ENCODE results near the gene LRIT1. TPM values are rescaled to one million over a fixed set of nuclear protein-coding genes. Genes with fewer than 3 reads are reported as not detected.

Gene LRIT1
- total and polyA plus RNA-seq, 2 of the 8 experiments (the other 6 are each of a cell fraction or from before 2014, with no cell fraction given), result 0.03 TPM; not detected in 1

DNA sequence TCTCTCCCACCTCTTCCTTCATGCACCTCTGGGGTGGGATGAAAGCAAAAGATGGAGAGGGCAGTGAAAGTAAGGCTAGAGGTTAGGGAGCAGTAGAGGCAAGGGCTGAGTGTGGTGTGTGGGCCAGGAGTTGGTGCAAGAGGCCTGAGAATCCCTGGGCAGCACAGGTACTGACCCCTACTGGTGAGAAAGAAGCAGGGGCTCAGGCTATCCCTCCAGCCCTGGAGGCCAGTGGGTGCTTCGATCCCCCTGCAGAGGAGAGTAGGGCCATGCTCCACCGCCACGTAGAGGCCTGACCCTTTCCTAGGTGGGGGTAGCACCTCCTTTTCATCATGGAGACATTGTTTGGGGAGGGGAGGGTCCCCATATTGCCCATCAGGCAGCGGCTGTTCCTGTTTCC is 37.2 kb downstream of the LRIT1 start:
- H2BK15ac ChIP-seq (ENCODE audit: low read length), result no peak overlapping the region
- H2BK5ac ChIP-seq (ENCODE audit: low read depth, low read length), result no peak overlapping the region
- FAIRE-seq (no peak), DNase-seq (ENCODE audit: low read depth in 1 of 2, low spot score in 2 of 2) (no peak)
- H4K8ac ChIP-seq (ENCODE audit: extremely low read depth, insufficient read depth, low read length), result no peak overlapping the region; the same call in 1 of the 2 replicates
- no peak overlapping the region for H3K23ac ChIP-seq (ENCODE audit: insufficient read length)
- no peak overlapping the region for H3K14ac ChIP-seq (ENCODE audit: insufficient read length)
- no peak overlapping the region for H2AK5ac ChIP-seq (ENCODE audit: low read depth, low read length)
- H3K36me3 ChIP-seq (ENCODE audit: control insufficient read depth in 2 of 4, insufficient read depth in 4 of 4, low read length in 3 of 4), result no peaks in the 10 kb centered on the region
- ChIA-PET CTCF (ENCODE audit: partially characterized antibody) (interaction anchor here (1.1 to 10.8 kb wide), 26 partner anchors 10 to 512 kb away, joined by 3 to 248 read pairs (median 6); partner anchors contain the start of genes CDHR1 and GHITM), POLR2A (ENCODE audit: partially characterized antibody) (no interaction called here)
- no peak overlapping the region for H3K27ac ChIP-seq (ENCODE audit: low read depth, low read length)
- peaks cover 0 to 4% of the 10 kb centered on the region in 2 experiments for H4K20me1 ChIP-seq (replicated peaks in 1 of 2; ENCODE audit: control insufficient read depth in 1 of 2, insufficient read depth in 2 of 2, low read length in 2 of 2)
- no peak overlapping the region for H3K4me2 ChIP-seq (ENCODE audit: insufficient read depth in 1 of 2, low read depth in 2 of 2, low read length in 2 of 2)
- no peaks in the 10 kb centered on the region for H3K79me2 ChIP-seq (ENCODE audit: control insufficient read depth in 1 of 2, insufficient read depth in 2 of 2, low read length in 2 of 2)
- WGBS, 2 experiments (ENCODE audit: extremely low coverage in 1 of 2, insufficient coverage in 1 of 2, insufficient read length in 1 of 2, insufficient replicate concordance in 2 of 2, low coverage in 1 of 2, low lambda C conversion rate in 2 of 2, missing lambda C conversion rate in 1 of 2), result 89% methylated on average over 1 of the region's 4 CpGs; no CpG with 5 or more reads in 1 of the 2 experiments
- TF ChIP-seq RAD21 (IDR thresholded peaks at IDR 0.05 in 1 of 2, conservative IDR thresholded peaks at IDR 0.05 in 1 of 2; ENCODE audit: low read depth in 2 of 2, low read length in 2 of 2) (peak; percentile 64 to 76; a peak in 3 of 4 replicates), CBX8 (IDR thresholded peaks at IDR 0.05; ENCODE audit: borderline replicate concordance, low read depth, low read length) (no peak), CHD1 (IDR thresholded peaks at IDR 0.05; ENCODE audit: low read depth, low read length) (no peak), CTBP2 (IDR thresholded peaks at IDR 0.05; ENCODE audit: borderline replicate concordance, insufficient read depth, insufficient read length, low read length) (no peak)
- TF ChIP-seq, protein P1, sequence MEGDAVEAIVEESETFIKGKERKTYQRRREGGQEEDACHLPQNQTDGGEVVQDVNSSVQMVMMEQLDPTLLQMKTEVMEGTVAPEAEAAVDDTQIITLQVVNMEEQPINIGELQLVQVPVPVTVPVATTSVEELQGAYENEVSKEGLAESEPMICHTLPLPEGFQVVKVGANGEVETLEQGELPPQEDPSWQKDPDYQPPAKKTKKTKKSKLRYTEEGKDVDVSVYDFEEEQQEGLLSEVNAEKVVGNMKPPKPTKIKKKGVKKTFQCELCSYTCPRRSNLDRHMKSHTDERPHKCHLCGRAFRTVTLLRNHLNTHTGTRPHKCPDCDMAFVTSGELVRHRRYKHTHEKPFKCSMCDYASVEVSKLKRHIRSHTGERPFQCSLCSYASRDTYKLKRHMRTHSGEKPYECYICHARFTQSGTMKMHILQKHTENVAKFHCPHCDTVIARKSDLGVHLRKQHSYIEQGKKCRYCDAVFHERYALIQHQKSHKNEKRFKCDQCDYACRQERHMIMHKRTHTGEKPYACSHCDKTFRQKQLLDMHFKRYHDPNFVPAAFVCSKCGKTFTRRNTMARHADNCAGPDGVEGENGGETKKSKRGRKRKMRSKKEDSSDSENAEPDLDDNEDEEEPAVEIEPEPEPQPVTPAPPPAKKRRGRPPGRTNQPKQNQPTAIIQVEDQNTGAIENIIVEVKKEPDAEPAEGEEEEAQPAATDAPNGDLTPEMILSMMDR (IDR thresholded peaks at IDR 0.05; ENCODE audit: control extremely low read depth in 1 of 3, insufficient read depth in 1 of 3, low read depth in 1 of 3, low read length in 3 of 3), result peak; percentile 87 to 91 (median 88)
- no peak overlapping the region for H3K56ac ChIP-seq (replicated peaks; ENCODE audit: insufficient read length, low read depth, low read length)
- no peak overlapping the region for H3K4ac ChIP-seq (replicated peaks; ENCODE audit: insufficient read length, low read depth, low read length)
- no peak overlapping the region for H3K18ac ChIP-seq (ENCODE audit: extremely low read depth, low read length)
- no peak overlapping the region for H2BK20ac ChIP-seq (ENCODE audit: low read length)
- no peaks in the 10 kb centered on the region for H3K79me1 ChIP-seq (ENCODE audit: low read depth, low read length)
- H4K91ac ChIP-seq (replicated peaks; ENCODE audit: insufficient read length, low read length), result no peak overlapping the region
- no peaks in the 10 kb centered on the region for H3K27me3 ChIP-seq (replicated peaks in 1 of 4; ENCODE audit: control insufficient read depth in 3 of 4, extremely low read depth in 1 of 4, insufficient read depth in 3 of 4, low read length in 3 of 4)
- no peaks in the 10 kb centered on the region for H3K23me2 ChIP-seq (ENCODE audit: low read depth, low read length)
- H2BK120ac ChIP-seq (replicated peaks; ENCODE audit: low read depth, low read length), result no peak overlapping the region
- no peak overlapping the region for H4K5ac ChIP-seq (ENCODE audit: insufficient read length, low read depth, low read length)
- no peak overlapping the region for H2AFZ ChIP-seq (ENCODE audit: low read length)
- no peak overlapping the region for H3K4me3 ChIP-seq (ENCODE audit: extremely low read depth in 1 of 4, insufficient read depth in 2 of 4, low read depth in 3 of 4, low read length in 4 of 4)
- no peak overlapping the region for H3K9ac ChIP-seq (replicated peaks in 1 of 4; ENCODE audit: extremely low read depth in 1 of 4, low read depth in 3 of 4, low read length in 3 of 4)
- H3K4me1 ChIP-seq (replicated peaks in 1 of 4; ENCODE audit: control insufficient read depth in 3 of 4, insufficient read depth in 4 of 4, low read length in 3 of 4), result no peaks in the 10 kb centered on the region
- H3K9me3 ChIP-seq (ENCODE audit: insufficient read depth in 2 of 2, low read depth in 1 of 2, low read length in 1 of 2), result no peaks in the 10 kb centered on the region
- no peak overlapping the region for H2BK12ac ChIP-seq (ENCODE audit: low read depth, low read length)
